IMR-90 (cell line): ENCODE data around the gene LIX1.

ENCODE experiments used
- CTCF ChIP-seq: conservative IDR thresholded peaks from 2 replicates; pipeline ENCODE4 v1.5.1; 2012; ENCODE audit warnings: mild to moderate bottlenecking, low read depth, low read length, improper control_type of control experiment
- FOS ChIP-seq: fragments of 150-350 bp; IDR thresholded peaks from 2 replicates; pipeline ENCODE4 v1.6.1; 2016; ENCODE audit warnings: low read depth, low read length
- POLR2A ChIP-seq: IDR thresholded peaks from 2 replicates; pipeline ENCODE4 v1.6.1; 2012; ENCODE audit warnings: mild to moderate bottlenecking, low read depth, low read length
- SMC3 ChIP-seq: fragments of 150-350 bp; IDR thresholded peaks from 2 replicates; pipeline ENCODE4 v1.6.1; 2016; ENCODE audit warnings: low read depth, mild to moderate bottlenecking, antibody characterized with exemption, low read length, moderate library complexity

GRCh38 chr5:97131139-97131710, 11.2 kb downstream of the LIX1 start:
- TF ChIP-seq CTCF (no peak), POLR2A (no peak), SMC3 (no peak), FOS (no peak)
